NCI-H1092 treated with DMSO at 0.1 percent for 48 hours (cell line): ENCODE results near the gene NFIL3.
"Not testable (repeated sequence)": the region's sequence is repeated elsewhere in the genome, so short reads cannot be mapped to it uniquely, and the experiment has no call there.

Experiments
- DNase-seq: peaks from one replicate; lab custom pipeline; 2025; lab: John Stamatoyannopoulos, UW

NFIL3 gene

DNA sequence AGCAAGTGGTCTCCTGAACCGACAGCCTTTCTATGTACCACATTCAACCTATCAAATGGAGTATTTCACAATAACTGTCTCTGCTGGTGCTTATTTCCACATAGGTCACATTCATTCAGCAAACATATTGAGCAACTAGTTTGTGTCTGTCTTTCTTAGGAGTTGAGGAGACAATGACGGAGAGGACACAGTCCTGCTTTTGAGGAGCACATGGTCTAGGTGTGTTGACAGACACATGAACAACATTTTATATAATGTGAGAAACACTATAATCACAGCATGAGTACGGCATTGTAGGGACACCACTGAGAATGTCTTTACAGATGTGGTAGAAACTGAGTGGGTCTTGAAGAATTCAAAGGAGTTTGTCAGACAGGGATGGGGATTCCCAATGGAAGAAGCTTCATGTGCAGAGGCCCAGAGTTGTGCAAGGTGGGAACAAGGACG, 28.5 kb downstream of the NFIL3 start:
- no peak for DNase-seq

DNA sequence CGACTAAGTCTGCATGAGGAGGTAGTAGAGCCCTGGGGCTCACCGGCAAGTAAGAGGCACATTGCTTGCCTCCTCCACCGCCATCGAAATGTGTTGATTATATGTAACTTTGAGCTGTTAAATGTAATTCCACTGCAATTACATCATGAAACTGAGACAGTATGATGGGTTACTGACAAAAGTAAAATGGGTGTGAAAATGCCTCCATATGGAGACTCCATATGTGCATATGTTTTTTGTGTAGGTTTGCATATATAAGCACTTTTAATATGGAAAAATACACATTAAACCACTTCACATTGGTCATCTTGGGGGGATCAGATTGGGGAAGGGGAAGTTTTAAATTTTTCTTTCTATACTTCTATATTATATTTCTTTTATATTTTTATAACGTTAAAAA, 29.8 kb downstream of the NFIL3 start:
- DNase-seq: no peak

DNA sequence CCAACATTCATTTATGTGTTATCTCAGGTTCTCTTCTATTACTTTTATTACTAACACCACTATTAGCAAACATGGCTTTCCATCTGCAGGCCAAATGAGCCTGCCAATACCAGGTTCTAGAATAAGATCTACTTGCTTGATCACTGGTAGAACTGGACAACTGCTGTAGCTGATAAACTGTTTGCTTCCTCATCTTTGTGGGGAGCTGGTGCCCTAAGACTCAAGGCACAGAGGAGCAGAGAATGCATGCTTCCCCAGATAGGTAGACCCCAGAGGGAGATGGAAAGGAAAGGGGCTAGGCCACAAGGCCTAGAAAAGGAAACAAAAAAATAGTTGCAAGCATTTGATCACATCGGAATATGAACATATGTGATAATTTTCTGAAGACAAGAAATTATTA, 31.2 kb downstream of the NFIL3 start:
- no peak for DNase-seq

DNA sequence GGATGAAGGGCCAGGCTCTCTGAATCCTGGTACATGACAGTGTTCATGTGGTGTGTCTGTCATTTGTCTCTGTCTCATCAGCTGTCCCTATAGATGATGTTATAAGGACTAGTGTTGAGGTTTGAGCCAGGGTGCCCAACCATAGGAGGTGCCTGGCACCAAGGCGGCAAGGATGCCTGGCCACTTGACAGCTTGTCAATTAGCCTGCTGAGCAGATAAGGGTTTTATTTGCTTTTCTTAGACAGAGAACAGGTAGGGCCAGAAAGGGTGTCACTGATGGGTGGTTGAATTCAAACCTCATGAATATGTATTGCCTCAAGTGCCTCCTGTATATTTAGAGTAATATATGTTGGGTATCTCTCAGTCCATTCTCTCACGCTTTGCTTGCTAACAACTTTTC, 31.8 kb downstream of the NFIL3 start:
- no peak for DNase-seq

DNA sequence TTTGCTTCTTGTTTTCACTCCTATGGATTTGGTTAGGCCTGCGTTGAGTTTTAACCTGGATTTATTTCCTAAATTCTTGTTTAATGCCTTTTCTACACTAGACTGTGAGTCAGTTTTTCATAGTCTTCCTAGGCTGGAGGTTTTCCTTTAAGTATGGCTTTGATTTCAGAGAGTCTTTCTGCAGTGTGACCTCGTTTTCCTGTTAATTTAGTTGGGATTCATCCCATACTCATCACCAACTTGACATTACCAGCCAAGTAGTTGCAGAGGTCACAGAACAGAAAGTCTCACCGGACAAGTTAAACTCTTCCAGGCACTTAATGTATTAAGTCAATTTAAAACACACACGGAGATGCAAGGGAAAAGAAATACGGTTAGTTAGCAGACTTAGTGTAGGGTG, 32.2 kb downstream of the NFIL3 start:
- DNase-seq: no peak

DNA sequence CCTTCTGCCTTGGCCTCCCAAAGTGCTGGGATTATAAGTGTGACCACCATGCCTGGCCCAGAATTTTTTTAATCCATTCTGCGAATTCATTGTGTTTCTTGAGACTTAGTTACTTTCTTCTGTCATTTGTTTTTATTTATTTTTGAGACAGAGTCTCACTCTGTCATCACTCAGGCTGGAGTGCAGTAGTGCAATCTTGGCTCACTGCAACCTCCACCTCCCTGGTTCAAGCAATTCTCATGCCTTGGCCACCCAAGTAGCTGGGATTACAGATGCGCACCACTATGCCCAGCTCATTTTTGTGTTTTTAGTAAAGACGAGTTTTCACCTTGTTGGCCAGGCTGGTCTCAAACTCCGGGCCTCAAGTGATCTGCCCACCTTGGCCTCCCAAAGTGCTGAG, 33.9 kb downstream of the NFIL3 start:
- not testable (repeated sequence) for DNase-seq

DNA sequence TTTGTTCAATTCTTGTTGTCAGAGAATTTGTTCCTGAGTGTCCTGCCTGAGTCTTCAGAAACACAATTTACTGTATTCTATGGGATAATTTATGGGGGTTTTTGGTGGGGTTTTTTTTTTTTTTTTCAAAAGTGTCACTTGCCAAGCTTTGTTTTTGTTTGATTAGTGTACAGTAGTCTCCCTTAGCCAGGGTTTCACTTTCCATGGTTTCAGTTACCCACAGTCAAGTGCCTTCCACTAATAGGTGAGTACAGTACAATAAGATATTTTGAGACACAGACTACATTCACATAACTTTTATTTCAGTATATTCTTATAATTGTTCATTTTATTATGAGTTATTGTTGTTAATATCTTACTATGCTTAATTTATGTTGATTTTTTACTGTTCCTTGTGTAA, 36.9 kb downstream of the NFIL3 start:
- no peak for DNase-seq

DNA sequence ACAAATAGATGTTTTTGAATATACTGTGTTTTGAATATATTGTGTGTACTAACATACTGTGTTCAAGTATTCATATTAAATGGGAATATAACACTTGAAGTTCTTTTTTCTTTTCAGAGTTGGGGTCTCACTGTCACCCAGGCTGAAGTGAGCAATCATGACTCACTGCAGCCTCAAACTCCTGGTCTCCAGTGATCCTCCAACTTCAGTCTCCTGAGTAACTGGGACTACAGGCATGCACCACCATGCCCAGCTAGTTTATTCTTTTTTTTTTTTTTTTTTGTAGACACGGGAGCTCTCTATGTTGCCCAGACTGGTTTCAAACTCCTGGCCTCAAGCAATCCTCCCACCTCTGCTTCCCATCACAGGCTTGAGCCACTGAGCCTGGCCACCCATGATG, 38.7 kb downstream of the NFIL3 start:
- DNase-seq: no peak

DNA sequence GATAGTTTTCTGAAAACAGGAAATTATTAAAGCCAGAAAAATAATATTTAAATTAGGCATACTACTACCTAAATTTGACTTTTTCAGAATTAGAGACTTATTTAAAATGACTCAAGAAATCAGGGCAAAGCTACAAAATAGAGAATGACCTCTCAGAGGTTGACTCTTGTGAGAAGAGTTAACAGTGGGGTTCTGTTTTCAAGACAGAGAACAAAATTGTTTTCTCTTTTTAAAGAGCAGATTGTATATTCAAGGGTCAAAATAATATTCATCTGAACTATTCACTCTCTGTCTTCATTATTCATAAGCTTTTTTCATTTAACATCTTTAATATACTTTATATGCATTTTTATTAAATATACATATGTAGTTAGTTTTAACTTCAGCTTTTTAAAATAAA, 40.1 kb downstream of the NFIL3 start:
- no peak for DNase-seq

DNA sequence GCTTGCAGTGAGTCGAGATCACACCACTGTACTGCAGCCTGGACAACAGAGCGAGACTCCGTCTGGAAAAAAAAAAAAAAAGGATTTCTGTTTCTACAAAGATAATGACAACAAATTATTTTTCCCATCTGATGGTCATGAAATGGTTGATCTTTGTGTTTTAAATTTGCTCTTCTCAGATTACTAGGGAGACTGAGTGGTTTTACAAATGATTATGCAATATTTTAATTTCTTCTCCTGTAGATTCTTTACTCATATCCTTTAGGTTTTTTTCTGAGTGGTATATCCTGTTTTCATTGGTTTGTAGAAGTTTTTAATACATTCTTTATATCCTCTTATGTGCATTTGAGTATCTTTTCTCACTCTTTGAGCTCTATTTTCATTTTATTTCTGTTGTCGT, 41.3 kb downstream of the NFIL3 start:
- no peak for DNase-seq

DNA sequence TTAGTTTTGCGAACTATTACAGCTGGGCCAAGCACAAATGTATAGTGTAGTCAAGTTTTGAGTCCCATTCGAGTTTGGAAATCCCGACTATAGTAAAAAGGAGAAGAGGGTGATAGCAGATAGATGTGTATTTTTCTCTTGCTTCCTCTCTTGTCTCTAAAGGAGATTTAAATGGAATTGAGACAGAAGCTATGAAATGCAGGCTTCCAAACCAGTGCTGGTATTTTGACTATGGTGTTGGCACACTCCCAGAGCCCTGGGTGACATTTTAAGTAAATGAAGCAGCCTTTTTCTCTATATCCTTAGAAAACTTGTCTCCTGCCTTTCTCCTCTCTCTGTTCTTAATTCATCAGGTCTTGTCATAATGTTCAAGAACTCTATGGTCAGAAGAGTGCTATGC, 44.2 kb downstream of the NFIL3 start:
- DNase-seq: no peak

DNA sequence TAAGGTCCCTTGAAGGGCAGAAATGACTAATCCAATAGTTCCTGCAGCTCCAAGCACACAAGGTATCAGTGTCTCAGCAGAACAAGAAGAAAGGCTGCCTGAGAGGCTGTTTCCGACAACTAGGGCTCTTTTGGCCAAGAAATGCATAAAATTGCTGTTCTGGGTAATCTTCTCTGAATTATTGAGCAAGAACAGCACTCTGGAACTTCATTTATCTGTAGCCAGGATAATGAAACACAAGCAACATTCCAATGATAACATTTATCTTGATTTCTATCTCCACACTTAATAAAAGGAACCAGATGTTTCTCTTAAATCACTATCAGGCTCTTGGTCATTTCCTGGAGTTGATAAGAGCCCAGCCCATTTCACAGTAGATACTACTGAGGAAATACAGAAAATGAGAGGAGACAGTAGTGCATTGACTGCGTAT, 44.9 kb downstream of the NFIL3 start:
- no peak for DNase-seq

DNA sequence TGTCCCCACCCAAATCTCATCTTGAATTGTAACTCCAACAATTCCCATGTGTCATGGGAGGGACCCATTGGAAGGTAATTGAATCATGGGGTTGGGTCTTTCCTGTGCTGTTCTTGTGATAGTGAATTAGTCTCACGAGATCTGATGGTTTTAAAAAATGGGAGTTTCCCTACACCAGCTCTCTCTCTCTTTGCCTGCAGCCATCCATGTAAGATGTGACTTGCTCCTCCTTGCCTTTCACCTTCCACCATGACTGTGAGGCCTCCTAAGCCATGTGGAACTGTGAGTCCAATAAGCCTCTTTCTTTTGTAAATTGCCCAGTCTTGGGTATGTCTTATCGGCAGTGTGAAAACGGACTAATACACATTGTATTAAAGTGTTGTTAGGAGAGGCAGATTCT, 45.6 kb downstream of the NFIL3 start:
- DNase-seq: not testable (repeated sequence)

DNA sequence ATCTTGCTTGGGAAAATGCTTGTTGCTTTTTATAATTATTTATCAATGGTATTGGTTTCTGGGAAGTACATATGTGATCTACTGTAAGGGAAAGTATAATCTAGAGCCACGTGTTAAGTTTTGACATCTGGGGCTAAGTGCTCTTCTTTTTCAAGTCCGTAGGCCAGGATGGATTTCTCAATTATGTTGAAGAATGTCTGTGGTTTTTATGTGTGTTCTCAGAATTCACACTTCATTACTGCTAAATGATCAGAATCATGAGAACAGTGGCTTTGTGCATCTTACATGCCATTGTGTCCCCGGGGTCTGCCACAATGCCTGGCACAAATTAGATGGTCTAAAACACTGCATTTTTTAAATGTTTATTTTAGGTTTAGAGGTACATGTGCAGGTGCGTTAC, 47.4 kb downstream of the NFIL3 start:
- DNase-seq: no peak

DNA sequence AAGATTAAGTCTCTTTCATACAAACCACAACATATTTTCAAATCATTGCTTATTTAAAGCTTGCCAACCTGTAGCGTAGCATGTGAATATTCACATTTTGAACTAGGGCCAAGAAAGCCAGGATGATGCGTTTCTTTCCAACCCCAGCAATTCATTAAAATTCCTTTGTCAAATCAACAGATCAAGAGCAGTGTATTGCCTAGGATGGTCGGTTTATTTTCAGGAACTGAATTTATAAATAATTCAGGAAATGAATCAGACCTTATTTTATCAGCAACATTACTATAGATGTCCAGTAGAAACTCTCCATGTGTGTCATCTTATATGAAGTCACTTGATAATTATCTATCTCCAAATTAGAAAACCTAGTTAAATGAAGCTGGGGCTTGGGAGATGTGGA, 48.7 kb downstream of the NFIL3 start:
- DNase-seq: no peak

DNA sequence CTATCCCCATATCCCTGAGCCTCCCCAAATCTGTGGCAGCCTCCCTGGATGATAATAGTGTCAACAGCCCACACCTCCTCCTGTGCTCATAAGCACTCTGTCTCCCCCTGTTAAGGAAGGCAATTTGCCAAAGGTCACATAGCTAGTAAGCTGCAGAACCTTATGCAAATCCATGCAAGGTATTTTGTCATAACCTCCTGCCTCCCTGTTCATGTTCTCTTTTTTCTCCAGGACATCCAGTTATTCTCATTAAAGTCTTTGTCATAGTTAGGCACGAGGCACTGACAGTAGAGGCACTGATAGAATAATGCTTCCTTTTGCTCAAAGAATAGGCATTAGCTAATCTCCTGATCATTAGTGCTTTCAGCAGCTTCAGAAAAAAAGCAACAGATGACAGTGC, 51.7 kb downstream of the NFIL3 start:
- DNase-seq: no peak

DNA sequence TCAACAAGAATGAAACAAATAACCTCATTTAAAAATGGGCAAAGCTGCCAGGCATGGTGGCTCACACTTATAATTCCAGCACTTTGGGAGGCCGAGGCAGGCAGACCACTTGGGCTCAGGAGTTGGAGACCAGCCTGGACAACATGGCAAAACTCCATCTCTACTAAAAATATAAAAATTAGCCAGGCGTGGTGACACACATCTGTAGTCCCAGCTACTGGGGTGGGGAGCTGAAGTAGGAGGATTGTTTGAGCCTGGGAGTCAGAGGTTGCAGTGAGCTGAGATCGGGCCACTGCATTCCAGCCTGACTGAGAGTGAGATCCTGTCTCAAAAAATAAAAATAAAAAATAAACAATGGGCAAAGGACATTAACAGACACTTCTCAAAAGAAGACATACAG, 53.6 kb downstream of the NFIL3 start:
- DNase-seq: not testable (repeated sequence)

DNA sequence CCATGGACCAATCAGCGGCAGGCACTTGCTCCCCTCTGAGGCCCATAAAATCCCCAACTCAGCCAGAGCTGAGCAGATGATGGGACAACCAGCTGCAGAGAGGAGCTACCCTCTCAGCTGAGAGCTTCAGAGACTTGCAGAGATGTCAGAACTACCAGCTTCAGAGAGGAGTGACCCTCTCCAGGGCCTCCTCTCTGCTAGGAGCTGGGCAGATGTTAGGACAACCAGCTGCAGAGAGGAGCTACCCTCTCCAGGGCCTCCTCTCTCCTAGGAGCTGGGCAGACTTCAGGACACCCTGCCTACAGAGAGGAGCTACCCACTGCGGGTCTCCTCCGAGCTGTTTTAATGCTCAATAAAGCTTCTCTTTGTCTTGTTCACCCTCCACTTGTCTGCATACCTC, 58.9 kb downstream of the NFIL3 start:
- DNase-seq: no peak

DNA sequence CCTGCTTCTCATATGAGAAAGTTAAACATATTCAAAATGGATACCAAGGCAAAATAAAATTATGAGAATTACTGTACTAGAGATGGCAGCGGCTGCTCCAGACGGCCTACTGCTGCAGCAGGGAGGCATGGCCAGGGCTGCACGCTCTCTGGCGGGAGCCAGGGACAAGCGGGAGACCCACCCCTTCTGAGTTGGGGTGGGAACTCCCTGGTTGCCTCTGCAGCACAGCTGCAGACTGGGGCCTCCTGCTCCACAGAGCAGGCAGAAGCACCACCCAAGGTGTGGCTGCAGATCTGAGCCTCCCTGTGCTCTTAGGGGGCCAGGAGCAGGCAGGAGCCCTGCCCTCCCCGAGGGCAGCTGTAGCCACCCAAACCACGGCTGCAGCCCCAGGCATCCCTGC, 59.6 kb downstream of the NFIL3 start:
- no peak for DNase-seq

DNA sequence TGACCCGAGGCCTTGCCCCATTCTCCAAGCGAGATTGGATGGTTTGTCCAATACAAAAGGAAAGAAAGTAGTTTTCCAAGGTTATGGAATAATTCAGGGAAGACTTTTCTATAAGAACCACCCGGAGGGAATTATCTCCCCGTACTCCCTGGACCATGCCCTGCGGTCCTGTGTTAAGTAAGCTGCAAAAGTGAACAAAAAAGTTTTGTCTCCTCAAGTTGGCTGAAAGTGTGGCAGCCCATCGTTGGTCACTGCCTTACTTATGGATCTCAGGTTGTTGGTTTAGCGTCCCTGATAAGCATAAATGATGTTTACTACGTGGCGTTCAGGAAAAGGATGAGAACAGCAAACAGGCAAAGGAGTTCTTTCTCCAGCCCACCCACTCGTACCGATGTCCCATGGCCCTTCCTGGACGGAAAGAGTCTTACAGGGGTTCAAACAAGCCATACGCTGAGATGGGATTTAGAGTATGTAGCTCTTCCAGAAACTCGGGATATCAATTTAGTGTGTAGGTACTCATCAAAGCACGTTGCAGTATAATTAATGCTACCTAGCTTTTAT, 61.5 kb downstream of the NFIL3 start:
- peak; percentile 47 for DNase-seq

DNA sequence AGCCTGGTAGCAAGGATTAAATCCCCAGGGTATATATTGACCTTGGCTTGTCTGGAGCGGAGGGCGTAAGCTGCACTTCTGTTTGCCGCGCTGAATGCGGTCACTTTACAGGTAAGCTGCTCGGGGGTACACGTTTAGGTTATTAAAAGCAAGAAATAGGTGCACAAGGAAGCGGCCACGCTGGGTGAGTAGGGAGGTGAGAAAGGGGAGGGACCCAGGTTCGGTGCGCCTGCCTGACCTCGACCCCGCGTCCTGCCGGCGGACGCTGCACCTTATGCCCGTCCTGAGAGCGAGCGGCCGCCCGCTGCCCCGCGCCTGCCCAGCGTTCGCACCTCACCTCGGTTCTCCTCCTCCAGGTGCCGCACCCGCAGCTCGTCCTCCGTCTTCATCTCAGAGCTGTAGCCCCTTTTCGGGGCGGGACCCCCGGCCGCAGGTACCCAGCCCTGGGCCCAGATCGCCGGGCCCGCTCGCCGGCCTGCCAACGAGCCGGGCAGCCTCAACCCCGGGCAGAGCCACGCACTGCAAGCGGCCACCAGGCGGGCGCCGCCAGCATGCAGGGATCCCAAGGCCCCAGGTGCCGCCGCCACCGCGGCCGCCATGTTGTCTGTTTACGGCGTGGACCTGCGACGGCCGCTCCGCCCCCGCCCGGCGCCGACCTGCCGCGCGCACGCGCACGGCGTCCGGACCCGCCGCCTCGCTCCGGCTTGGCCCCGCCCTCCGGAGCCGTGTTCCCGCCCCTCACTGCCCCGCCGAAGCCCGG, 62.2 kb downstream of the NFIL3 start, which contains the start of gene AUH:
AUH (minus strand) TSS at position 628 of the 760 bp plus-strand sequence; CDS start at position 599, 29 bp downstream.
- DNase-seq: peak; percentile 66

DNA sequence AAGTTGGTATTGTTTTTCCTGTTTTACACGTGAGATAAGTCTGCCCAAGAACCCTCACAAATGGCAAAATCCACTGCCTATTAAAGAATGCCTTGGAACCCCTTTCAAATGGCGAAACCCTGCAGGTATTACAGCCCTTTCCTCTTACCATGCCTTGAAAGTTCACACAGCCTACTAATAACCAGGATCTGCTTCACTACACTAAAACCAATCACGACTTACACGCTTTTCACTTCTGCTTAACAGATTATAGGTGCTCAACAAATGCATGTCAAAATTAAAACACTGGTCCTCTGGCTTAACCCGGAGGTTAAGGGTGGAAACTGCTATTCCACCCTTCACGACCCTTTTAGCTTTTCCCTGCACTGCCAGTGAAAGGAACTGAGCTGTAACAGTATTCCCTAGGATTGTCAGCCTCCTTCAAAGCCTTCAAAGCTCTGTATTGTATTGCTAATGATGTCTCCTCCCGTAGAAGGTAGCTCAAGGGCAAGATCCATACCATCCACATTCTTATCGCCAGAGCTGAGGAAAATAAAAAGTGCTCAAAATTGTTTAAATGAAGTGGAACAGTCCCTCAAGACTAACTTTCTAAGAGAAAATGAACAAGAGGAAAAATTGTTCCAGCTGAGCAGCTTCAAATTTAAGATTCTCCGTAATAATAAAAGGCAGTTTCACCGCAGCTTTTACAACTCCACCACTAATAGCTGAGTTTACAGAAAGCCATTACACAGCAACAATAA, 62.9 kb downstream of the NFIL3 start:
- DNase-seq: peak; percentile 4
